HuH-7.5 (cell line): ENCODE measurements around the gene NBPF1.
"Not testable (repeated sequence)": the region's sequence is repeated elsewhere in the genome, so short reads cannot be mapped to it uniquely, and the experiment has no call there.

Experiments
- DNase-seq: peaks from one replicate; pipeline ENCODE4 v3.0.0; 2011; ENCODE audit warnings: low spot score

Gene NBPF1

GRCh38 chr1:16621681-16622315 is 8.4 kb upstream of the NBPF1 start:
- not testable (repeated sequence) for DNase-seq

GRCh38 chr1:16621300-16621658 is 7.9 kb upstream of the NBPF1 start:
- no peak for DNase-seq

GRCh38 chr1:16619803-16620501 is 6.6 kb upstream of the NBPF1 start:
- not testable (repeated sequence) for DNase-seq

DNA sequence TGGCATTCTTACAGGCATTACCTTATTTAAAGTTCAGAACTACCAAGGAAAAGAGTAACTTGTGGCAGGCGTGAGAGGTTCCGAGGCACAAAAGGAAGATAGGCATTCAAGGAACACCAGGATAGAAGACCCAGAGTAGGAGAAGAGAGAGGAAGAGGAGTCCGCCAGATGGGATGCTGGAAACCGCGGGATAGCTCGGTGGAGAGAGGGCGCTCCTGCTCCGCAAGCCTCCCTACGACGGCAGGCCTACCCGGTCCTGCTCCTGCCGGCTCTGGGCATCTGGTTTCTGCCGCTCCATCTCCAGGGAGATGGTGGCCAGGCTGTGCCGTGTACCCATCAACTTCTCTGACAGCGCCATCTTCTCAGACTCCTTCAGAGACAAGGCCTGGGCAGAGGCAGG is 5.4 kb upstream of the NBPF1 start:
- no peak for DNase-seq

- DNase-seq, result no peak
Observed at GRCh38 chr1:16617778-16618580, 4.6 kb upstream of the NBPF1 start.

GRCh38 chr1:16617114-16617631 is 3.8 kb upstream of the NBPF1 start:
- DNase-seq, result no peak

- DNase-seq, result no peak
Observed at GRCh38 chr1:16615253-16616252, 2.2 kb upstream of the NBPF1 start.

GRCh38 chr1:16614361-16615252 is 1.2 kb upstream of the NBPF1 start:
- DNase-seq, result no peak

DNA sequence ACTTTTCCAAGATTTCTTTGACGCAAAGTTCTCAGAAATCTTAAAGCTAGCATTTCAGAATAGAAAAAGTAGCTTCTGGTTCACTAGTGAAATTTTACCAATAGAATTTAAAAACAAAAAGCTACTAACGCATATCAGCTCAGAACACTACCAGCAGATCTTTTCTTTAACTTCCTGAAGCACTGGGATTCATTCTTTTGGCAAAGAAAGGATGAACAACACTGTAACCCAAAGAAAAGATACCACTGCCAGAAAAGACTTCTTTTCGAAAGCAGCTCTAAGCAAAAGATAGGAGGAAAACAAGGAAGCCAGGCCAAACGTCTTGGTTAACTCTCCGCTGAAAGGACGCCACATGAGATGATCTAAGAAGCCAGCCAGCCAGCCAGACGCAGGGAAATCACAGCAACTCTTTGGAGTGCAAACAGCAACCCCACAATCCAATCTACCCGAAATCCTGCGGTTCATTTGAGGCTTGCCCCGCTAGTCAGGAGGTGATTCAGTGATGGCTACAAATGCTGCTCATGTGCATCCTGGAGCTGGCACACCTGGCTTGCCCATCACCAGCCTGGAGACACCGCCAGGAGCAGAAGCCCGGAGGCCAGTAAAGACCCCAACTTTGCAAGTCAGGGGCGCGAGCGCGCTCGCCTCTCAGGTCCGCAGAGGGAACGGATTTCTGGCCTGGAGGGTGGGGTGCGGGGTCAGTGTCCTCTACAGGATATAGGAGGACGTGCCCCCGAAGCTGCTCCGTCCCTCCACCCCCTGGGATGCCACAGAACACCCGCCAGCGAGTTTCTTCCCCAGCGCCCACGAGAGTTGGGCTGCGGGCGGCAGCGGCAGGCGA is 812 bp downstream of the NBPF1 start:
- no peak for DNase-seq

DNA sequence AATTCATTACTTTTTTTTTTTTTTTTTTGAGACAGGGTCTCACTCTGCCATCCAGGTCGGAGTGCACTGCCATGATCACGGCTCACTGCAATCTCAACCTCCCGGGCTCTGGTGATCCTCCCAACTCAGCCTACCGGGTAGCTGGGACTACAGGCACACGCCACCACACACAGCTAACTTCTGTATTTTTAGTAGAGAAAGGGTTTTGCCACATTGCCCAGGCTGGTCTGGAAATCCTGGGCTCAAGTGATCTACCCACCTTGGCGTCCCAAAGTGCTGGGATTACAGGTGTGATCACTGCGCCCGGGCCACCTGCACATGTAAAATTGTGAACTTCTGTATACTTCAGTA is 1.4 kb downstream of the NBPF1 start:
- not testable (repeated sequence) for DNase-seq

GRCh38 chr1:16611164-16611563 is 2.2 kb downstream of the NBPF1 start:
- DNase-seq, result not testable (repeated sequence)

GRCh38 chr1:16610553-16610952 is 2.8 kb downstream of the NBPF1 start:
- not testable (repeated sequence) for DNase-seq

GRCh38 chr1:16609761-16610160 is 3.6 kb downstream of the NBPF1 start:
- DNase-seq, result not testable (repeated sequence)

DNA sequence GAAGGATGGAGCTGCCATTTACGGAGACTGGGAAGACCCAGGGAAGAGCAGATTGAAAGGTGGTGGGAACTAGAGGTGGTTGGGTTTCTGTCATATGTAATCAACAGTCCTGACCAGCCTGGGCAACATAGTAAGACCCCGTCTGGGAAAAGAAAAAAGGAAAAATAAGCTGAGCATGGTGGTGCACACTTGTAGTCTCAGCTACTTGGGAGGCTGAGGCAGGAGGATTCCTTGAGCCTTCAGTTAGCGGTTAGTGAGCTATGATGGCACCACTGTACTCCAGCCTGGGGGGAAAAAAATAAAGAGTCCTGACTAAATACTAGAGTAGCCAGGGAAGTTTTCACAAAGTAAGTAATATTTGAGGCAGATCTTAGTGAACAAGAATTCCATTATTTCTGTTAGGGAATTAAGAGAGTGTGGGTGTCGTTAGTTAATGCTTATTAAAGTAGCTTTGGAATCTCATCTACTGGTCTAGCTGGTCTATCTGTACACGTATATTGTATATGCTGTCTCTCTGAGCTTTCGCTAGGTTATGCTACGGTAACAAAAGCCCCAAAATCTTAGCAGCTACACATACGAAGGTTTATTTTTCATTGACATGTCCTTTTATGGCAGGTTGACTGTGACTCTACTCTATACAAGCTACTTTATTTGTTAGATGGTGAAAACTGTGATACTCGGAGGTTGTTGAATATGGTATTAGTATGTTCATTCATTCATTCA is 4.4 kb downstream of the NBPF1 start:
- DNase-seq, result no peak

DNA sequence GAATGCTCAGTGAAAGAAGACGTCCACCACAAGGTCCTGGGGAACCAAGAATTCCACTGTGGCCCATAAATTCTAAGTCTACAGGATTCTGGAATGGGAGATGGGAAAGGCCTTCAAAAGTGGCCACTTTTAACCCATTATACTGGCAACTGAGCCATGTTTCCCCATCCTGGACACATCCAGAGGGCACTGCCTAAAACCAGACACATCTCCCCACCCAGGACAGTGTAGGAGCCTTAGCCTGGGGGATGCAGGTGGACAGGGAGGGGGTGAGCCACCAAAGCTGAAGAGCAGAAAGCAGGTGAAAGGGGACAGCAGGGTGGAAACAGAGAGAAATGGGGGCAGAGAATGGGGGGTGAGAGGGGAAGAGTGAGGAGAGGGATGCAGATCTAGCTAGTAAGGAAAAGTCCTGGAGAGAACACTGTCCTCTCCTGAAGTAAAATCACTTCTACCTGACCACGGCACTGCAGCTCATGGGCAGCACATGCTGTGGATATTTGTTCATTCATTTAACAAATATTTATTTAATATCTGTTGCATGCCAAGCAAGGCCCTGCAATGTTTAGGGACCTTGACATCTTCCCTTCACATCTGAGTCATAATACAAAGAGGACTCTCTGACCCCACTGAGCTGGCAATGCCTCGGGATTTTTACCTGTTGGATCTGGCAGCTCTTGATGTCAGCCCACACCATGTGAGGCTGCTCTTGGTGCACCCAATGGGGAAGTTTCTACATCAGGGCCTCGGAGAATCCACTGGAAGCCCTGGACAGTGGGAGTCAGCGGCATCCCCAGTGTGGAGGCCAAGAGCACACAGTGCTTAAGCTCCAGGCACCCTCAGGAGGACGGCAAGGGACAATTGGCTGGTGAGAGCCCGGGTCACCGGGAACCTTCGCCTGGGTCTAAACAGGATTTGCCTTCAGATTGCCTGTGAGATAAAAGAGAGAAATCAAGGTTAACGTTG is 5.2 kb downstream of the NBPF1 start:
- peak; percentile 18 for DNase-seq

DNA sequence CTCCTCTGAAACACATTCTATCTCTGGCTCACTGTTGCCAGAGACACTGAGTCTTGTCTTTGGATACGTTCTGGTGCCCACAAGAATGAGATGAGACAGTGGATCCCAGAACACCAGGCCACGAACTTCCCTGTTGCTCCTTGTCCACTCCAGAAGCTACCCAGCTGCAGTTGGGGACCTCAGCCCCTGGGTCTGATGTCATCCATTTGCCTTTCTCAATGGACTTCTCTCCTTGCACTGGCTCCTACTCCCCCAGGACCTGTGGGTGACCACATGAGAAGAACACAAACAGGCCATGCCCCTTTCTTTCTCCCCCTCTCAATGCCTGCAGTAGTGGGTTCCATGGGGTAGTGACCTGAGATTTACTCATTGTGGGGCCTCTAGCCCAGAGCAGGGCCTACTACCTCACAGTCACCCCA is 5.9 kb downstream of the NBPF1 start:
- DNase-seq, result no peak

- not testable (repeated sequence) for DNase-seq
Observed at GRCh38 chr1:16606666-16607432, 6.5 kb downstream of the NBPF1 start.
